Activated CD4-positive, alpha-beta T cell treated with anti-CD3 and anti-CD28 coated beads, Interleukin-10, Interleukin-2, amounts not matched to agents 100 ng/mL and 50 ng/mL, durations not matched to agents 16 hours and 8 hours (primary cell): ENCODE measurements around the gene CCDC134.

Source experiments
- DNase-seq: peaks from one replicate; pipeline ENCODE4 v3.0.0-alpha.2; 2020

CCDC134 gene

GRCh38 chr22:41787331-41787730 lies 13.1 kb upstream of the CCDC134 start:
- DNase-seq, result no peak

GRCh38 chr22:41793871-41794270 lies 6.6 kb upstream of the CCDC134 start:
- DNase-seq, result no peak

DNA sequence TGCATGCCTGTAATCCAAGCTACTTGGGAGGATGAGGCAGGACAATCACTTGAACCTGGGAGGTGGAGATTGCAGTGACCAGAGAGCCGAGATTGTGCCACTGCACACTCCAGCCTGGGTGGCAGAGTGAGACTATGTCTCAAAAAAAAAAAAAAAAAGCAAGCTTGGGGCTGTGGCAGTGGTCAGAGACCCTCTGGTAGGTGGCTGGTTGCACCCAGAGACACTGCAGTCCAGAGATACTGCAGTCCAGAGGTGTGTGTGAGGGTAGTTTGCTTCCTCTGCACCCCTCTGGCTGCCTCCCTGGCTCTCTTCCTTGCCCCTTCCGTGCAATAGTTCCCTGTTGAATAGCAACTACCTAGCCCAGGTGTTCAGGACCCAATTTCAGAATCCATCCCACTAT lies 1.7 kb upstream of the CCDC134 start:
- no peak for DNase-seq

GRCh38 chr22:41799486-41800347 lies 762 bp upstream of the CCDC134 start:
- no peak for DNase-seq

DNA sequence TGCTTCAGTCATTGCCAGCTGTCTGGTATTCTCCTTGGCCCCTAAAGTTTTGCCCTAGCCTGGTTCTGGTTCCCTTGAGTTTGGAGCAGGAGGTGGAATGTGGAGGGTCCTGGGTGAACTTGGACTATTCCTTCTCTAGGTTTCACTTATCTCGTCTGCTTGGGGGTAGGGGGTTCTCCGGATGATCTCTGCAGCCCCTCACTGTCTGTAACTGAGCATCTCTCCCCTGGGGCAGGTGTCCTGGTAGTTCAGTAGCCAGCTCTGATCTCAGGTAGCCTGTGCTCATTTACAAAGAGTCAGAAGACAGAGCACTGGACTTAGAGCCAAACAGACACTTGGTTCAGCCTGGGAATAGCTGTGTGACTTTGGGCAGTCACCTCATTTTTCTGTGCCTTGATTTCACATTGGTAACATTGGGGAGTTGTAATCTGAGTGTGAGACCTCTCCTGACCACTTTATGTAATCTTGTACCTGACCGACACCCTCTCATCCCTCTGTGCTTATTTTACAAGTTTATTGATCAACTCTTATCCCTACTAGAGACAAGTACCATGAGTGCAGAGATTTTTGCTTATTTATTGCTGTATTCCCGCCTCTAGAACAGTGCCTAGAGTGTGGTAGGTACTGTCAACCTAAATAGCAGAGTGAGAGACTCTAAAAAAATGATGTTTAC lies 804 bp downstream of the CCDC134 start:
- DNase-seq, result no peak

- DNase-seq, result no peak
These were observed 1.4 kb downstream of the CCDC134 start for GRCh38 chr22:41801886-41802285.

DNA sequence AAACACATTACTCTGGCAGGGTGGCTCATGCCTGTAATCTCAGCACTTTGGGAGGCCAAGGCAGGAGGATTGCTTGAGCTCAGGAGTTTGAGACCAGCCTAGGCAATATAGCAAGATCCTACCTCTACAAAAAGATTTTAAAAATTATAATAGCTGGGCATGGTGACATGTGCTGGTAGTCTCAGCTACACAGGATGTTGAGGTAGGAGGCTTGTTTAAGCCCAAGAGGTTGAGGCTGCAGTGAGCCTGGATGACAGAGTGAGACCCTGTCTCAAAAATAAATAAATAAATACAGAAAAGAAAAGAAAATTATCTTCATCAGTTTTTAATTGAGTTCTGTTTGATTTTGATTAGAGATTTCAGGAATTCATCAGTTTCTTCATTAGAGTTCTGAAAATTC lies 5.2 kb downstream of the CCDC134 start:
- DNase-seq, result no peak

GRCh38 chr22:41808400-41808799 lies 7.9 kb downstream of the CCDC134 start:
- no peak for DNase-seq

DNA sequence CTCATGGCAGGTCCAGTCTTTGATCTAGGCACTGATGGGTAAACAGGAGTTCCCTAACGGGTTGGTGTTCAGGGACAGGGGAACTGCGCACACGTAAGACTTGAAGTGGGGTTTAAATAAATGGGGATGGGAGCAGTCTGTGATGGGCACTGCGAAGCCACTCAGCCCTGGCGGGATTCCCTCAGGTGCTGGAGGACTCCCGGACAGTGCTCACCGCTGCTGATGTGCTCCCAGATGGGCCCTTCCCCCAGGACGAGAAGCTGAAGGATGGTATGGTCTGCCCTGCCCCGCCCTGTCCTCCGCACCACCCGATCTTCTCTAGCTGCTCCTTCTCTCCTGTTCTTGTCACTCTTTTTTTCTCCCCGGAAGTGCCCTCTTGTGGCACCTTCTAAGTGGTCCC lies 9.5 kb downstream of the CCDC134 start:
- no peak for DNase-seq

DNA sequence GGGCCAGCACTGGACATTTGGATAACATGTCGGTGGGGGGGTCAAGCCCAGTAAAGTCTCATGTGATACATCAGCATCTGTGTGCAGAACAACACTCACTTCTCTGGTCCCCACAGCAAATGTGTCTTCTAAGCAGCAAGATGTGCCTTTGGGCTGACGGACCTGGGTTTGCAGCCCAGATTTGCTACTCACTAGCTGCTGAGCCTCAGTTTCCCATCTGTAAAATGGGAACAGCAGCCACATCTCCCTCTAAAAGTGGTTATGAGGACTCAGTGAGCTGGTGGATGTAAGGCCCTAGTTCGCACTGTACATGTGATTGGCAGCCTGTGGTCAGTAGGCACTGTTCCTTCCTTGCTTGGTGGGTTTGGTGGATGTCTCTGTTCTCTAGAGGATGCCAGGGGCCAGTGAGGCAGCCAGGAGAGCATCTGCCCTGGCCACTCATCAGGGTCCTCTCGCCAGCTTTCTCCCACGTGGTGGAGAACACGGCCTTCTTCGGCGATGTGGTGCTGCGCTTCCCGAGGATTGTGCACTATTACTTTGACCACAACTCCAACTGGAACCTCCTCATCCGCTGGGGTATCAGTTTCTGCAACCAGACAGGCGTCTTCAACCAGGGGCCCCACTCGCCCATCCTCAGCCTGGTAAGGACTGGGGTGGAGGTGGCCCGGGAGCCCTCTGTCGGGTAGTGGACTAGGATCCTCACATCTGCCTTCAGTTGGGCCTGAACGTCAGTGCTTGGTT lies 12.5 kb downstream of the CCDC134 start:
- no peak for DNase-seq

- DNase-seq, result no peak
These were observed 13.4 kb downstream of the CCDC134 start for GRCh38 chr22:41813726-41814410.

- no peak for DNase-seq
These were observed 15.2 kb downstream of the CCDC134 start for GRCh38 chr22:41815716-41816115.

- no peak for DNase-seq
These were observed 15.8 kb downstream of the CCDC134 start for GRCh38 chr22:41816241-41816640.

- no peak for DNase-seq
These were observed 16.4 kb downstream of the CCDC134 start for GRCh38 chr22:41816871-41817270.

DNA sequence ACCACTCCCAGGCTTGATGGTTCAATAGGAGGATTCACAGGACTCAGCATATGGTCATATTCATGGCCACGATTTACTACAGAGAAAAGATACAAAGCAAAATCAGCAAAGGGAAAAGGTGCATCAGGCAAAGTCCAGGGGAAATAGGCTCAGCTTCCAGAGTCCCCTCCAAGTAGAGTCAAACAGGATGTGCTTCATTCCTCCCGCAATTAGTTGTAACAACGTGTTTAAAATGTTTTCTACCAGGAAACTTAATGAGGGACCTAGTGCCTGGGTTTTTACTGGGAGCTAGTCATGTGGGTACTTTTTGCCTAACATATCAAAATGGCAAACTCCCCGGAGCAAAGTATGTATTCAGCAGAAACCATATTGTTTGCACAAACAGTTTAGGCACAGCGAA lies 17.5 kb downstream of the CCDC134 start:
- no peak for DNase-seq

GRCh38 chr22:41818596-41818995 lies 18.1 kb downstream of the CCDC134 start:
- DNase-seq, result no peak

DNA sequence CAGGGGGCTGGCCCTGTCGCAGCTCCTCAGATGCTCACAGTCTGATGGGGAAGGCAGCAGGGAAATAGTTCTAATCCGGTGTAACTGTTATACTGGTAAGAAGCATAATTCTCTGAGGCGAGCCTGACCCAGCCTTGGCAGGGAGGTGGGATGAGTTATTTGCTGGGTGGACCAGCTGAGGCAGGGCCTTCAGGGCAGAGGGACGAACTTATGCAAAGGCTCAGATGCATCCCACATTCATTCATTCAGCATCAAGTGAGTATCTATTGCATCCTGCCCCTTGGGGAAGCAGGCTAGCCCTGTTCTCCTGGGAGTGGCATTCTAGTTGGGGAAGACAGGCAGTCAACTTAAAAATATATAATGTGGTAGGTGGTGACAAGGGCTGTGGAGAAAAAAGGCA lies 18.8 kb downstream of the CCDC134 start:
- DNase-seq, result no peak

- DNase-seq, result no peak
These were observed 20.0 kb downstream of the CCDC134 start for GRCh38 chr22:41820447-41820846.

DNA sequence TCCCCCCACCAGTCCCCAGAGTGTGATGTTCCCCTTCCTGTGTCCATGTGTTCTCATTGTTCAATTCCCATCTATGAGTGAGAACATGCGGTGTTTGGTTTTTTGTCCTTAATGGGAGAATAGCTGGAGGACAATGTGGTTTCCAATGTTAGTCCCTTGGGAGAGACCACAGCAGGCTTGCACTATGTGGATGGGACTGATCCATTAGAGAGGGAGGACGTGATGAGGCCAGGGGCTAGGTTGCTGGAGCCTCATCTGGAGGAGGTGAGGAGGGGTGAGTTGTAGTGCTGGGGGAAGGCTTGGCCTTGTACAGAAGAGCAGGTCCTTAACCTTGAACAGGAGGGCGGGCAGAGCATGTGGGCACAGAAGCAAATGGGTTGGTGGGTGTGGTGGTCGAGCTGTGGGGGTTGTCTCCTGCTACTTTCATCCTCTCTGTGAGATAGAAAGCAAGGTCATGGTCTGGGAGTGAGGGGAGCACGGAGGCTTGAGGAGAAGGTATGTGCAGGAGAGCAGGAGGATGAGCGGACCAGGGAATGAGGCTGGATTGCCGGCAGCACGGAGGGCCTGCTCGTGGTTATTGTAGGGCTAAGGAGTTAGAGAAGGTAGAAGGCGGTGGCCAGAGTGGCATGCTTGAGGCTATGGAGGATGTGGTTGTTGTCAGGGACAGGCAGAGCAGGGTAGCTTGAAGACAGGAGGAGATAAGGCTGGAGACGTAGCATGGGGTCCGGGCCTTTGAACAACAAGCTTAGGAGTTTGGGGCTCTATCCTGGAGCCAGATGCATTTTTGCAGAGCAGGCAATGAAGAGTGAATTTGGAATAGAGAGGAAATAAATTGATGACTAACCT lies 21.2 kb downstream of the CCDC134 start:
- DNase-seq, result no peak

DNA sequence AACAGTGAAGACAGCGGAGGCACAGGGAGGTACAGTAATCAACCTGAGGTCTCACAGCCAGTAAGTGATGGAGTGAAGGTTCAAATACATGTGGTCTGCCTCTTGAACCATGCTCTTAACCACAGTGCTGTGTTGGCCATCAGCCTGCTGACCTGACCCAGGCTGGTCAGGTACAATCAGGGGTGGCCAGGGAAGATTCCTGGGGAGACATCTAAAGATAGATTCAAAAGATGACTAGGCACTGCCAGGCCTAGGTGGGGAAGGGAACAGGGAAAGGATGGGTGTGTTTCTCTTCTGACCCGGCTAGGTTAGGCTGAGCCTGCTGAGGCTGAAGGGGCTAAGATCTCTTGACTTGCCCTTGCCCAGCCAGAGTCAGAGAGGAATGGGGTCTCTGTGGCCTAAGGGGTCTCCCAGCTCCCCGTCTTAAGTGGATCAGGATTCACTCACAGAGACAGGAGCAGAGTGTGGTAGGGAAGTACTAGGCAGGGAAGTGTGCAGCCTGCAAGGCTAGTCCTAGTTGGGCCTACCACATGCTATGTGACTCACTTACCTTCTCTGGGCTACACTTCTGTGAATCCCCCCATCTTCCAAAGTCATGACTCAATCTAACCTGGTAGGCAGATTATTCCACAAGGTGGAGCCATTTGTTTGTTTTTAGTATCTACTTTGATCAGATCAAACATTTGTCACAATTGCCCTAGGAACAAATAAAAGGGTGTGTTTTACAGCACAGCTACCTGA lies 22.0 kb downstream of the CCDC134 start:
- peak; percentile 71 for DNase-seq

DNA sequence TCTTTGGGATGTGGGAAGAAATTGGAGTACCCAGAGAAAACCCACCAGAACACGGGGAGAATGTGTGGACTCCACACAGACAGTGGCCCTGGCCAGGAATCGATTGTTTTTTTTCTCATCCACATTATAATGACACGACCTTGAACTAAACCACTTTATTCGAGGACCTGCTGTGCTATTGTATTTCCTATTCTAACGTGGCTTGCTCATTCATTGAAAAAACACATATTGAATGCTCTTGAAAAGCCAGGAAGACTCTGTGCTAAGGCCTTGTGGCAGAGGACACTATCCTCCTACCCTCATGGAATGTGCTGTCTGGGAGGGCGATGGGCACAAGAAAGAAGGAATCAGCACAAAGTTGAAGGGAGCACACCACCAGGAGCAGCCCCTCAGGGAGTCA lies 23.3 kb downstream of the CCDC134 start:
- DNase-seq, result no peak
